ENCODE results near the gene GMCL2. TPM values are rescaled to one million over a fixed set of nuclear protein-coding genes. Genes with fewer than 3 reads are reported as not detected.

Gene GMCL2
- total RNA-seq, 1 donor from 2014 or later, result not detected

- no peaks in the 10 kb centered on the region for H3K27me3 ChIP-seq
- ATAC-seq (no peak), DNase-seq (no peak)
- no peaks in the 10 kb centered on the region for H3K9me3 ChIP-seq
- H3K36me3 ChIP-seq, result peaks cover 96% of the 10 kb centered on the region
- no peak overlapping the region for H3K4me3 ChIP-seq
- intact Hi-C loops (cut with DNase I), result no loop called here
- TF ChIP-seq CTCF (IDR thresholded peaks at IDR 0.05), result no peak
- H3K27ac ChIP-seq, result no peak overlapping the region
- H3K4me1 ChIP-seq, result peaks cover 24% of the 10 kb centered on the region
These were observed 23.5 kb upstream of the GMCL2 start for GRCh38 chr5:178210686-178211085.

DNA sequence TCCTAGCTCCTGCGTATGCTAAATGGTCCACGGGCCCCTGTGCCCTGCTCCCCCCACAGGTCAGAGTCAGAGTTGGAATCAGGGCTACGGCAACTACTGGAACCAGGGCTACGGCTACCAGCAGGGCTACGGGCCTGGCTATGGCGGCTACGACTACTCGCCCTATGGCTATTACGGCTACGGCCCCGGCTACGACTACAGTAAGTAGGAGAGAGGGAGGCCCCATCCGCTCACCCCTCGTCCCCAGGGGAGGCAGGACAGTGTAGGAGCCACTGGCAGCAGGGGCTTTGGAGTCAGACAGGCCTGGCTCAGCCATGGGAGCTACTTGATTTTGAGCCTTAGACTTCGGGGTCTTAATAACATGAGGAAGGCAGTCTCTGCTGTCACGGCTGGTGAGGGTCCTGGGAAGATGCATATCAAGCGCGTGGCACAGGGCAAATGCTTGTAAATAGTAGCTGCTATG lies 22.9 kb upstream of the GMCL2 start:
- Histone ChIP-seq H3K9me3 (no peaks in the 10 kb centered on the region), H3K27ac (no peak overlapping the region), H3K36me3 (peaks cover 90% of the 10 kb centered on the region), H3K4me3 (no peak overlapping the region), H3K27me3 (no peaks in the 10 kb centered on the region), H3K4me1 (peaks cover 26% of the 10 kb centered on the region)
- no peak for TF ChIP-seq CTCF (IDR thresholded peaks at IDR 0.05)
- DNase-seq, result no peak
- intact Hi-C loops (cut with DNase I), result no loop called here
- ATAC-seq, result no peak

GRCh38 chr5:178209334-178210072 lies 22.3 kb upstream of the GMCL2 start:
- Histone ChIP-seq H3K9me3 (no peaks in the 10 kb centered on the region), H3K4me1 (peaks cover 26% of the 10 kb centered on the region), H3K27ac (no peak overlapping the region), H3K36me3 (peaks cover 84% of the 10 kb centered on the region), H3K4me3 (no peak overlapping the region), H3K27me3 (no peaks in the 10 kb centered on the region)
- no peak for TF ChIP-seq CTCF (IDR thresholded peaks at IDR 0.05)
- DNase-seq, result no peak
- no peak for ATAC-seq
- intact Hi-C loops (cut with DNase I), result no loop called here

GRCh38 chr5:178208540-178209227 lies 21.5 kb upstream of the GMCL2 start:
- ATAC-seq, result no peak
- H3K36me3 ChIP-seq, result peaks cover 76% of the 10 kb centered on the region

GRCh38 chr5:178207917-178208280 lies 20.7 kb upstream of the GMCL2 start:
- intact Hi-C loops (cut with DNase I), result no loop called here
- Histone ChIP-seq H3K4me3 (no peak overlapping the region), H3K27me3 (no peaks in the 10 kb centered on the region), H3K9me3 (no peaks in the 10 kb centered on the region), H3K36me3 (peaks cover 69% of the 10 kb centered on the region), H3K27ac (no peak overlapping the region), H3K4me1 (peaks cover 30% of the 10 kb centered on the region)
- ATAC-seq (no peak), DNase-seq (no peak)
- no peak for TF ChIP-seq CTCF (IDR thresholded peaks at IDR 0.05)

More at GRCh38 chr5:178208540-178209227, 21.5 kb upstream of the GMCL2 start:
- Histone ChIP-seq H3K27me3 (no peaks in the 10 kb centered on the region), H3K4me3 (no peak overlapping the region), H3K27ac (no peak overlapping the region), H3K4me1 (peaks cover 28% of the 10 kb centered on the region), H3K9me3 (no peaks in the 10 kb centered on the region)
- intact Hi-C loops (cut with DNase I), result no loop called here
- TF ChIP-seq CTCF (IDR thresholded peaks at IDR 0.05), result no peak
- peak; percentile 3 for DNase-seq

Measured in upper lobe of right lung (tissue), 1 donor.